Measurements from ENCODE around the gene SLC15A4.

DNA sequence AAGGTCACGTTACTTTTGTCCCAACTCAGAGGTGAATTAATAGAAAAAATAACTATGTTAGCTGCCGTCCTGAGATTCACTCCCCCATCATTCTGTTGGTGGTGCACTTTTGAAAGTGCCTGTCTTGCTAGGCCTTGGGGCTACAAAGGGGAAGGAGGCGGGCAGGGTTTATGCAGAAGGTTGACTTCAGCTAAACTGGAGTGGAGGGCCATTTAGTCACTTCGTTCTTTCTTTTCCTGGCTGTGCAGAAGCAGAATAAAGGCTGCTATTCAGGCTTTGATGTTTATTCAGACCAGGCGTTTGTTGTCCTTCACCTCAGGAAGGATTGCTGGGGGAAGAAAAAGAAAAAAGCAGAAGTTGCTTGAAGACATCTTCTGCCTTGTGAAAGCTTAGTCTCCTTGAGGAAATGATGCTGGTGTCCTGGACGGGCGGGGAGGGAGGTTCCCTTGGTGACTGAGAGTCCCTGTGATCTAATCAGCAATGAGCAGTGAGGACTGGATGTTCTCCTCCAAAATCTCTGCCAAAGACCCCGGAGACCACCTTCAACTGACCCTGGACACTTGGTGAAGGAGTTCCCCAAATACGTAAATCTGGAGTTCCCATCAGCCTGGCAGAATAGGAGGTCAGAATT lies 33.5 kb upstream of the SLC15A4 start:
- TF ChIP-seq EZH2phosphoT487 (IDR thresholded peaks at IDR 0.05; ENCODE audit: borderline replicate concordance, low read depth): no peak
- TF ChIP-seq, protein P1, sequence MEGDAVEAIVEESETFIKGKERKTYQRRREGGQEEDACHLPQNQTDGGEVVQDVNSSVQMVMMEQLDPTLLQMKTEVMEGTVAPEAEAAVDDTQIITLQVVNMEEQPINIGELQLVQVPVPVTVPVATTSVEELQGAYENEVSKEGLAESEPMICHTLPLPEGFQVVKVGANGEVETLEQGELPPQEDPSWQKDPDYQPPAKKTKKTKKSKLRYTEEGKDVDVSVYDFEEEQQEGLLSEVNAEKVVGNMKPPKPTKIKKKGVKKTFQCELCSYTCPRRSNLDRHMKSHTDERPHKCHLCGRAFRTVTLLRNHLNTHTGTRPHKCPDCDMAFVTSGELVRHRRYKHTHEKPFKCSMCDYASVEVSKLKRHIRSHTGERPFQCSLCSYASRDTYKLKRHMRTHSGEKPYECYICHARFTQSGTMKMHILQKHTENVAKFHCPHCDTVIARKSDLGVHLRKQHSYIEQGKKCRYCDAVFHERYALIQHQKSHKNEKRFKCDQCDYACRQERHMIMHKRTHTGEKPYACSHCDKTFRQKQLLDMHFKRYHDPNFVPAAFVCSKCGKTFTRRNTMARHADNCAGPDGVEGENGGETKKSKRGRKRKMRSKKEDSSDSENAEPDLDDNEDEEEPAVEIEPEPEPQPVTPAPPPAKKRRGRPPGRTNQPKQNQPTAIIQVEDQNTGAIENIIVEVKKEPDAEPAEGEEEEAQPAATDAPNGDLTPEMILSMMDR (IDR thresholded peaks at IDR 0.05): no peak
- TF ChIP-seq USF1 (IDR thresholded peaks at IDR 0.05; ENCODE audit: borderline replicate concordance, low read depth): no peak
- TF ChIP-seq TAF1 (IDR thresholded peaks at IDR 0.05; ENCODE audit: borderline replicate concordance, low read depth, low read length): no peak

All from SK-N-SH (cell line).